Prostate gland (tissue), 2 donors: ENCODE measurements around the gene SEPTIN7.

Source experiments
- POLR2A ChIP-seq: fragments of 450-650 bp; IDR thresholded peaks from one replicate; pipeline ENCODE4 v1.6.1; 2016; ENCODE audit warnings: antibody characterized with exemption, mild to moderate bottlenecking
- TF ChIP-seq, protein P1 (sequence below), 4 experiments: fragments of 200-600 bp in 2 of 4; fragments of 450-650 bp in 2 of 4; sonication (generic) in 2 of 4; IDR thresholded peaks; 1 replicate in 3 of 4; 2 replicates in 1 of 4; pipeline ENCODE4 v1.5.1; 2016 to 2019; ENCODE audit warnings: antibody characterized with exemption in 4 of 4, mild to moderate bottlenecking in 2 of 4, moderate library complexity in 2 of 4

DNA sequence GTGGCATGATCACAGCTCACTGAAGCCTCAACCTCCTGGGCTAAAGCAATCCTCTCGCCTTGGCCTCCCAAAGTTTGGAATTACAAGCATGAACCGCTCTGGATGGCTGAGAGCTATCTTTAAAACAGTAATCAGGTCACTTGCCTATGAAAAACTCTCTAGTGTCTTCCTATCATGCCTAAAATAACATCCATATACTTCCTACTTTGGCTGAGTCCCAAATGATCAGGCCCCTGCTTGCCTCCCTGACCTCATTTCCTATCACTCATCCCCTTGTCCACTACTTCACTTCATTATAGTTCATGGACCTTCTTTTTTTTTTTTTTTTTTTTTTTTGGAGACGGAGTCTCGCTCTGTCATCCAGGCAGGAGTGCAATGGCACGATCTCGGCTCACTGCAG lies 28.0 kb downstream of the SEPTIN7 start:
- TF ChIP-seq POLR2A: no peak
- TF ChIP-seq, protein P1, sequence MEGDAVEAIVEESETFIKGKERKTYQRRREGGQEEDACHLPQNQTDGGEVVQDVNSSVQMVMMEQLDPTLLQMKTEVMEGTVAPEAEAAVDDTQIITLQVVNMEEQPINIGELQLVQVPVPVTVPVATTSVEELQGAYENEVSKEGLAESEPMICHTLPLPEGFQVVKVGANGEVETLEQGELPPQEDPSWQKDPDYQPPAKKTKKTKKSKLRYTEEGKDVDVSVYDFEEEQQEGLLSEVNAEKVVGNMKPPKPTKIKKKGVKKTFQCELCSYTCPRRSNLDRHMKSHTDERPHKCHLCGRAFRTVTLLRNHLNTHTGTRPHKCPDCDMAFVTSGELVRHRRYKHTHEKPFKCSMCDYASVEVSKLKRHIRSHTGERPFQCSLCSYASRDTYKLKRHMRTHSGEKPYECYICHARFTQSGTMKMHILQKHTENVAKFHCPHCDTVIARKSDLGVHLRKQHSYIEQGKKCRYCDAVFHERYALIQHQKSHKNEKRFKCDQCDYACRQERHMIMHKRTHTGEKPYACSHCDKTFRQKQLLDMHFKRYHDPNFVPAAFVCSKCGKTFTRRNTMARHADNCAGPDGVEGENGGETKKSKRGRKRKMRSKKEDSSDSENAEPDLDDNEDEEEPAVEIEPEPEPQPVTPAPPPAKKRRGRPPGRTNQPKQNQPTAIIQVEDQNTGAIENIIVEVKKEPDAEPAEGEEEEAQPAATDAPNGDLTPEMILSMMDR (IDR thresholded peaks at IDR 0.05): no peak
